ENCODE measurements around the gene MOB1B. TPM values are rescaled to one million over a fixed set of nuclear protein-coding genes. Genes with fewer than 3 reads are reported as not detected.

MOB1B gene
- total and polyA plus RNA-seq, 9 donors = 6.4 to 25.7 (median 17.6) TPM

GRCh38 chr4:70925418-70925817 is 23.2 kb downstream of the MOB1B start:
- no peaks in the 10 kb centered on the region for H3K27me3 ChIP-seq
- no peak overlapping the region for H3K4me3 ChIP-seq
- no peaks in the 10 kb centered on the region for H3K36me3 ChIP-seq
- DNase-seq = no peak
- H3K27ac ChIP-seq = no peak overlapping the region
- no peak for TF ChIP-seq POLR2A (IDR thresholded peaks at IDR 0.05)
- TF ChIP-seq EP300 (IDR thresholded peaks at IDR 0.05) = no peak
- intact Hi-C loops (cut with DNase I) = loop anchor here in 1 of 4 donors (5.0 kb wide), 1 partner anchor 33 kb away; no protein-coding TSS in a partner anchor
- H3K4me1 ChIP-seq (ENCODE audit: insufficient read depth) = peaks cover 1% of the 10 kb centered on the region
- WGBS, 3 donors = 80 to 93% (median 85%) methylated on average over 1 of the region's 1 CpG
- H3K9me3 ChIP-seq = no peaks in the 10 kb centered on the region

- DNase-seq = no peak
- intact Hi-C loops (cut with DNase I) = loop anchor here in 1 of 4 donors (5.0 kb wide), 1 partner anchor 34 kb away; no protein-coding TSS in a partner anchor
- H3K4me3 ChIP-seq = no peak overlapping the region
- WGBS, 3 donors = 79 to 88% (median 80%) methylated on average over 6 of the region's 6 CpGs
- TF ChIP-seq EP300 (IDR thresholded peaks at IDR 0.05) (no peak), POLR2A (IDR thresholded peaks at IDR 0.05) (no peak), CTCF (IDR thresholded peaks at IDR 0.05) (no peak)
- H3K27me3 ChIP-seq = no peaks in the 10 kb centered on the region
- H3K27ac ChIP-seq = no peak overlapping the region
- peaks cover 1% of the 10 kb centered on the region for H3K4me1 ChIP-seq (ENCODE audit: insufficient read depth)
- H3K9me3 ChIP-seq = no peaks in the 10 kb centered on the region
- no peaks in the 10 kb centered on the region for H3K36me3 ChIP-seq
Measured at GRCh38 chr4:70925899-70926635, 23.9 kb downstream of the MOB1B start.

GRCh38 chr4:70927502-70928137 is 25.5 kb downstream of the MOB1B start:
- intact Hi-C loops (cut with DNase I) = loop anchor here in 1 of 4 donors (5.0 kb wide), 1 partner anchor 35 kb away; no protein-coding TSS in a partner anchor
- H3K9me3 ChIP-seq = no peaks in the 10 kb centered on the region
- no peaks in the 10 kb centered on the region for H3K27me3 ChIP-seq
- H3K4me1 ChIP-seq (ENCODE audit: insufficient read depth) = peaks cover 1% of the 10 kb centered on the region
- no peak overlapping the region for H3K27ac ChIP-seq
- no peak for DNase-seq
- WGBS, 3 donors = 52 to 63% (median 55%) methylated on average over 8 of the region's 8 CpGs
- H3K4me3 ChIP-seq = no peak overlapping the region
- H3K36me3 ChIP-seq = no peaks in the 10 kb centered on the region
- TF ChIP-seq EP300 (IDR thresholded peaks at IDR 0.05) (no peak), CTCF (IDR thresholded peaks at IDR 0.05) (no peak), POLR2A (IDR thresholded peaks at IDR 0.05) (no peak)

- intact Hi-C loops (cut with DNase I) = no loop called here
- H3K9me3 ChIP-seq = no peaks in the 10 kb centered on the region
- H3K4me1 ChIP-seq (ENCODE audit: insufficient read depth) = peaks cover 1% of the 10 kb centered on the region
- H3K36me3 ChIP-seq = no peaks in the 10 kb centered on the region
- no peaks in the 10 kb centered on the region for H3K27me3 ChIP-seq
- no peak overlapping the region for H3K4me3 ChIP-seq
- TF ChIP-seq EP300 (IDR thresholded peaks at IDR 0.05) = no peak
- TF ChIP-seq CTCF (IDR thresholded peaks at IDR 0.05) = no peak
- no peak for TF ChIP-seq POLR2A (IDR thresholded peaks at IDR 0.05)
- 72 to 74% (median 72%) methylated on average over 2 of the region's 2 CpGs for WGBS, 3 donors
- no peak for DNase-seq
- H3K27ac ChIP-seq = no peak overlapping the region
Measured at GRCh38 chr4:70930530-70931256, 28.5 kb downstream of the MOB1B start.
